Measurements from ENCODE around the gene C17orf58.
"Not testable (repeated sequence)": the region's sequence is repeated elsewhere in the genome, so short reads cannot be mapped to it uniquely, and the experiment has no call there.

C17orf58 gene

GRCh38 chr17:68006797-68007196 lies 10.5 kb upstream of the C17orf58 start:
- in situ Hi-C loops (cut with MboI; ENCODE audit: low sequenced_read_pairs), result no loop called here

GRCh38 chr17:68004201-68004600 lies 7.9 kb upstream of the C17orf58 start:
- in situ Hi-C loops (cut with MboI; ENCODE audit: low sequenced_read_pairs), result no loop called here

GRCh38 chr17:67999291-67999911 lies 3.1 kb upstream of the C17orf58 start:
- in situ Hi-C loops (cut with MboI; ENCODE audit: low sequenced_read_pairs), result no loop called here

- in situ Hi-C loops (cut with MboI; ENCODE audit: low sequenced_read_pairs), result no loop called here
Observed at GRCh38 chr17:67998466-67998865, 2.2 kb upstream of the C17orf58 start.

GRCh38 chr17:67995570-67996263 lies 552 bp downstream of the C17orf58 start:
- in situ Hi-C loops (cut with MboI; ENCODE audit: low sequenced_read_pairs), result no loop called here

GRCh38 chr17:67994817-67995569 lies 1.3 kb downstream of the C17orf58 start:
- in situ Hi-C loops (cut with MboI; ENCODE audit: low sequenced_read_pairs), result no loop called here

GRCh38 chr17:67993998-67994361 lies 2.3 kb downstream of the C17orf58 start:
- in situ Hi-C loops (cut with MboI; ENCODE audit: low sequenced_read_pairs), result no loop called here

GRCh38 chr17:67993153-67993997 lies 2.9 kb downstream of the C17orf58 start:
- in situ Hi-C loops (cut with MboI; ENCODE audit: low sequenced_read_pairs), result no loop called here

- in situ Hi-C loops (cut with MboI; ENCODE audit: low sequenced_read_pairs), result no loop called here
Observed at GRCh38 chr17:67992548-67993152, 3.6 kb downstream of the C17orf58 start.

GRCh38 chr17:67990909-67991308 lies 5.4 kb downstream of the C17orf58 start:
- in situ Hi-C loops (cut with MboI; ENCODE audit: low sequenced_read_pairs), result no loop called here

- in situ Hi-C loops (cut with MboI; ENCODE audit: low sequenced_read_pairs), result no loop called here
Observed at GRCh38 chr17:67983383-67983688, 12.9 kb downstream of the C17orf58 start.

GRCh38 chr17:67982686-67983382 lies 13.4 kb downstream of the C17orf58 start:
- in situ Hi-C loops (cut with MboI; ENCODE audit: low sequenced_read_pairs), result no loop called here

- in situ Hi-C loops (cut with MboI; ENCODE audit: low sequenced_read_pairs), result no loop called here
Observed at GRCh38 chr17:67982034-67982640, 14.1 kb downstream of the C17orf58 start.

- in situ Hi-C loops (cut with MboI; ENCODE audit: low sequenced_read_pairs), result not testable (repeated sequence)
Observed at GRCh38 chr17:67980883-67981282, 15.4 kb downstream of the C17orf58 start.

- in situ Hi-C loops (cut with MboI; ENCODE audit: low sequenced_read_pairs), result no loop called here
Observed at GRCh38 chr17:67980456-67980855, 15.8 kb downstream of the C17orf58 start.

- in situ Hi-C loops (cut with MboI; ENCODE audit: low sequenced_read_pairs), result not testable (repeated sequence)
Observed at GRCh38 chr17:67976306-67976705, 20.0 kb downstream of the C17orf58 start.

GRCh38 chr17:67974598-67975066 lies 21.6 kb downstream of the C17orf58 start:
- in situ Hi-C loops (cut with MboI; ENCODE audit: low sequenced_read_pairs), result no loop called here

- in situ Hi-C loops (cut with MboI; ENCODE audit: low sequenced_read_pairs), result no loop called here
Observed at GRCh38 chr17:67974185-67974584, 22.1 kb downstream of the C17orf58 start.

GRCh38 chr17:67970783-67971182 lies 25.5 kb downstream of the C17orf58 start:
- in situ Hi-C loops (cut with MboI; ENCODE audit: low sequenced_read_pairs), result no loop called here

GRCh38 chr17:67963145-67963572 lies 33.1 kb downstream of the C17orf58 start:
- in situ Hi-C loops (cut with MboI; ENCODE audit: low sequenced_read_pairs), result not testable (repeated sequence)
